ACHN (cell line): ENCODE results near the gene PBX3.

Source experiments
- DNase-seq: peaks from one replicate; pipeline ENCODE4 v3.0.0-alpha.2; 2015
- in situ Hi-C: cut with HindIII; loops from 2 replicates; pipeline ENCODE4 v1.10.0; 2017; ENCODE audit warnings: low sequenced_read_pairs, low pct_ligation_motif_present, low pct_unique_long_range_greater_than_20kb

The PBX3 gene

DNA sequence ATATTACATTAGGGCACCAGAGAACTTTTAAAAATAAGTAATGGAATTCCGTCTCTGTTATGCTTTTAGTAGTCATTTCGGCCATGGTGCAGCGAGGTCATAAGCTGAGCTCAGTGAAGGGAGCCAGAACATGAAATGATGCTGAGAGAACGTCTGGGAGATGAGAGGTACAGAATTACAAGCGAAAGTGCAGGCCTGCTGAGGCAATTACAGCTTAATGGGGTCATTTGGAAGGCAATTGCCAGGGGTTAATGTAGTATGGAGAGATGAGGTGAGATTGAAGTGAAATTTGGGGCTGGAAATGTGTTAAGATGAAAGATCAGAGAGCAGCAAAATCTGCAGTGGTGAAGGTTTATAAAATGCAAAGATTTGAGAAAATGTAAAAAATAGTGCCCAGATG lies 96.5 kb downstream of the PBX3 start:
- in situ Hi-C loops = no loop called here
- no peak for DNase-seq

DNA sequence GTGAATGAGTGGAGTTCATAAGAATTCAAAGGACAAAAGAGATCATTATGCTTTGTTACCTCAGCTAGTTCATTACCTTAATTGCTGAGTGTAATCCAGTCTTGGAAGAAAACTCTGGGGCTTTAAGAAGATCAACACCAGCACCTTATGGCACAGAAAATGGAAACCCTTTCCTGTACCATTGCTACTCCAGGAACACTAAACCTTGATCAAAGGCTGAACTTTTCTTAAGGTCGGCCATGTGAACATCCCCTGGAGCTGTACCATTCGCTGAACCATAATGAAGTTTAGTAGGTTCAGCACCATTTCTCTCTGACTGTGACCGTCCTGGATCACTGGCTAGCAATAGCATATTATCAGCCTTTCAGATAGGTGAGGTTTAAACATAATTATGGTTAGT lies 97.4 kb downstream of the PBX3 start:
- in situ Hi-C loops = no loop called here
- no peak for DNase-seq

DNA sequence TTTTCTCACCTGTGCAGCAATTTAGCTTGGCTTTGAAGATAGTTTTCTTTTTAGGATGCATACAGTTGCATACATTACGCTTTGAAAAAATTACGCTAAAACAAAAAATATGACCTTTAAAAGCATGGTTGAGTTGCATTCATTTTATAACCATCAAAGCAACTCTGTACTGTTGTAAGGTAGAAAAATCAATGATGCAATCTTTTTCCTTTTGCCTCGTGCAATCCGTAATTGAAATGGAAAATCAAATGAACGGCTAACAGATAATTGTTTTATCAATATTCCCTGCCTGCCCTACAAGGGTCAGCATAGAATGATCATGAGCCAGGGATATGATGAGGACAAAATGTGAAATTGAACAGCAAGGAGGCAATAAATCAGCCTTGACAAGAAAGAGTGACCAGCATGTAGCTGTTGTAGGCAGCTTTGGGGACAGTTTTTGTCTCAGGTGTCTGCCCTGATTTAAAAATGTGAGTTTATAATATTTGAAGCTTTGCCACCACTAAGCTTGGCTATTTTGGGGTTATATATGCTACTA lies 98.2 kb downstream of the PBX3 start:
- in situ Hi-C loops = no loop called here
- DNase-seq = no peak

DNA sequence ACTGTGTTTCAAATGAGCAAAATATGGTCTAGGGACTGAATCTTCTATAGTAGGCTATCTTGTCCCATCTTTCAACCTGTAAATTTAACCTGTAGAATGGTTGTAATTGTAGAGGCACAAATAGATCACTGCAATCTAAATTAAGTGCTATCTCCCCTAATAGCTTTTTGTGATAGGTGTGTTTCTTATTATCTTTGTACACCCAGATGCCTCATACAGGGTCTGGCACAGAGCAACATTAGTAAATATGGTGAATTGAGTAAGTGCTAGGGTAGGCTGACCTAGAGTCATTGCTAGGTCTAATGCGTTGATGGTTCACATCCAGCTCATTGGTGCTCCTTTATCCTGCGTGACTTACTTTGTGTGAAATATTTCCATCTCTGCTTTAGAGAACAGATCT lies 100.6 kb downstream of the PBX3 start:
- DNase-seq = no peak
- in situ Hi-C loops = no loop called here

DNA sequence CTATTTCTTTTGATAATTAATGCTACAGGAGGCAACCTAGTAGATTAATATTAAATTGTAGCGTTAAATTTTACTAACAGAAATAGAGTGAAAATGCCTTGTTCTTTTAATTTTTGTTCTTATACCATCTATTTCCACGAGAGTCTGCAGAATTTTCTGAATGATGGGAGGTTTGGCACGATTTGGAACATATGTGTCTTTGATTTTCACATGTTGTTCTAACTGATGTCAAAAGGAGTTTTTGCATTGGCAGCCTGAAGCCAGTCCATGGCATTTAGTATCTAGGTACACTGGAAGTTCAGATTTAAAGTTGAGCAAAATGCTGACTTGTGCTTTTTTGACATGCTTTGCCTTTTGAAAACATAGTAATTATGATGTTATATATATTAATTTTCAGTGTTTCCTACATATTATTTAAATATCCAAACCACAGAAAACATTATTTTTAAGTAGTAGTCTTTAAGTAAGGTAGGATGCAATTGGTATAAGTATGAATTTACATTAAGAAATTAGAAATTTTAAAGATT lies 103.0 kb downstream of the PBX3 start:
- in situ Hi-C loops = no loop called here
- DNase-seq = no peak

DNA sequence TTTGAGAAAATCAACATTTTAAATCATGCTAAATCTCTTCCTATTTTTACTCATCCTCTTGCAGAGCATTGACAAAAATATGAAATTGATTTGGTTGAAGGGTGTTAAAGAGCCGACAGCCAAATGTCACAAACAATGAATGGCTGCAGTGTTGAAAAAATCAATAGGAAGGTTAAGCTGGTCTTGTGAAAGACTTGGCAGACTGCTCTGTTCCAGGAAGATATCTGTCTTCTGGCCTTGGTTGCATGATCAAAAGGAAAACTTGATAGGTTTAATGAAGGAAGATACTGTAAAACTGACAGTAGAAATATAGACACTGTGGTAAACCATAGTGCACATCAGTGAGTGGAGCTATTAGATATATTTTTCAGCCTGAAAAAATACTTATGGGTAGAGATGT lies 103.6 kb downstream of the PBX3 start:
- in situ Hi-C loops = no loop called here
- DNase-seq = no peak

DNA sequence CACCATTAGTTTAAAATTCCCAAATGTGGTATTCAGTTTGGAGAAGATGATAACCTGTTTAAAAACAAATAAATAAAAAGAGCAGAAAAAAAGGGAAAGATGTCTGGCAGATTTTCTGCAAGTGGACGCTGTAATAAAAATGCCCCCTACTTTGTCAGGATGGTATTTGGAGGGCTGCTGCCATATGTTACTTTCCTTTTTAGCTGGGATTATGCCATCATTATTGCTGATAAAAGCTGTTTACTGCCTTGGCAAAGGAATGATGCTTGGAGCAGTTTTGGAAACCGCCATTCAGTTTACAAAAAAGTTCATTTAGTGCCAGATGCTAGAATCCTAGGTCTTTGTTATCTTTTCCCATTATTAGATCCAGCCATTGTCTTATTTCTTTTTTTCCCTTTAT lies 104.8 kb downstream of the PBX3 start:
- DNase-seq = no peak
- in situ Hi-C loops = no loop called here

DNA sequence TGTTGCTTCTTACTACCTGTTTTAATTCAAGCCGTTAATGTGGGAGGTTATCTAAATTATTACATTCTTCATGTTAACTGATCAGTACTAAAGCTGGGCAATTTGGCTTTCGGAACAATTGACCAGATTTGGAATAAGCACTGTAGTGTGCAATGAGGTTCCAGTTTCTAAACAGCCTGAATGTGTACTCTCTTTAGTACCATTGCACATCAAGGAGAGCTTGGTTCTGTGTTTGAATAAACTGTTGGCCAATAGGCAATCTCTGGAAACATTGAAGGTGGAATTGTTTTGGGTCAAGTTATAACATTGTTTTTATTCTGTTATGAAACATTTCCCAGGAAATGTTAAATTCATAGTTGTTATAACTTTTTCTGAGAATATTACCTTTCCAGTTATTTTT lies 105.2 kb downstream of the PBX3 start:
- in situ Hi-C loops = no loop called here
- DNase-seq = no peak

DNA sequence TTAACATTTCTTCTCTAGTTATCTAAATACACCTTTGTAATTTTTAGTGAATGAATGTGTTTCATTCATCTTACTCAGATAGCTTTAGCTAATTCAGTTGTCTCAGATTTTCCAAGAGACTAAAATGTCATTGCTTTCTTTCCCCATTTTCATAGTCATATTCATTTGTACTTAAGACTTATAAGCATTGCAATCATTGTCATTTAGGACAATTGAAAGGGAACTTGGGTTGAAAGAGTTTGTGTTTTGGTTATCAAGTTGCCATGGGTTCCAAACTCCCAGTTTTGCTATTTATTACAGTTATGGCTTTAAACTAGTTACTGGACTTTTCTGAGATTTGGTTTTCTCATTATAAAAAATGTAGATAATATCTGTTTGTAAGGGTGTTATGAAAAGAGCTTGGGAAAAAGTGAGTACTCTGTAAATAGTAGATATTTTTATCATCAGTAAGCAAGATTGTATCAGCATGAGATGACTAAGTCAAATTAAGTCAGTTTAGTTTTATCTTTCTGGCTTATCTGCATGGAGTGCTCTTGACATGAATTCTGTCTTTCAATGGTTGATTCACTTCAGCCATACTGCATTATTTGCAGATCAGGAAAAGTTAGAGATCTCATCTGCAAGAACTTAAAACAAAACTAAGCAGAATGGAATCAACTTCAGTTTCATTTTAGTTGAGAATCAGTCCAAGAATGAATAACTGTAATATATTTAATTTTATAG lies 107.5 kb downstream of the PBX3 start:
- no peak for DNase-seq
- in situ Hi-C loops = no loop called here

DNA sequence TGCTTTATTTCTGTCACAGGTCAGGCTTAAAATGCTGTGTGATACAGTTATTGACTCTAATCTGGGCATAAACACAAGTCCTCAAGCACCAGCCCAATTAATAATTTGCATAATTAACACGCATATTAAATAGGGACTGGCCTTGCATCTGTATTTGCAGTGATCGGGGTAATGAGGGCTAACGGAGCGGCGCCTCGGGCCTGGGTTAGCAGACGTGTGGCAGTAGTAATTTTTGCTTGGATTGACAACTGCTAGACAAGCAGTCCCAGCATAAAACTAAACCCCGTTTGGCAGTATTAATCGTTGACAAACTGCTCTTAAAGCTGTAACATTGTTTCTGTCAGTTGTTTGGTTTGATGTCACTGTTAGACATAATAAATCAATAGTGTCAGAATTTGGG lies 109.2 kb downstream of the PBX3 start:
- in situ Hi-C loops = no loop called here
- no peak for DNase-seq

DNA sequence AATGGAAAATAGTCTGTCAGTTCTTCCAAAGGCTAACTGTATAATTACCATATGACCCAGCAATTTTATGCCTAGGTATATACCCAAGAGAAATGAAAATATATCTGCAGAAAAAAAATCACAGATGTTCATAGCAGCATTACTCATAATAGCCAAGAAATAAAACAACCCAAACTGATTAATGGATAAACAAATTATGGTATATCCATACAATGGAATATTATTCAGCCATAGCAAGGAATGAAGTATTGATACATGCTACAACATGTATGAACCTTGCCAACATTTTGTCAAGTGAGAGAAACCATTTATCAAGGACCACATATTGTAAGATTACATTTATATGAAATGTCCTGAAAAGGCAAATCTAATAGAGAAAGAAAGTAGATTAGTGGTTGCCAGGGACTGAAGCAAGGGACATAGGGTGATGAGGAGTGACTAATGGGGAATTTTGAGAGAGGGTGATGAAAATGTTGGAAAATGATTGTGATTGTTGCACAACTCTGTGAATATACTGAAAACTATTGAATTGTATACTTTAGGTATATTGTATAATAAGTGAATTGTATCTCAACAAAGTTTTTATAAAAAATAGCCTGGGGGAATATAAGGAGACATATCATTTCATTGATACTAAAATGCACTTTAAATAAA lies 114.4 kb downstream of the PBX3 start:
- in situ Hi-C loops = no loop called here

DNA sequence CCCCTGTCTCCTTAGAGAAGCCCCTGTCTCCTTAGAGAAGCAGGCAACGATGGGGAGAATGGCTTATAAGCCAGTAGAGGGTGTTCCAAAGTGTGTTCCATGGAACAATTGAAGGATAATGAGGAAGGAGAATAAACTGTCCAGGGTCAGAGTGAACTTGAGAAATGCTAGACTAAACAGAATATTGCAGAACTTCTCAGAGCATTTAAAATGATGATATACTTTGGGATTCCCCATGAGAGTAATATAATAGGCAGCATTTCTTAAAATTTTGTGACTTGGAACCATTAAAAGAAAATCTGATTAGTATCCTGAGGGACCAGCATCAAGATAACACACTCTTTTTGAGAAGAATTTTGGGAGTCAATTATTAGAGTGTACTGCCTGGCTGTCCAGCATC lies 116.8 kb downstream of the PBX3 start:
- DNase-seq = no peak
- in situ Hi-C loops = no loop called here

More for the DNA sequence above, 114.4 kb downstream of the PBX3 start:
- no peak for DNase-seq

DNA sequence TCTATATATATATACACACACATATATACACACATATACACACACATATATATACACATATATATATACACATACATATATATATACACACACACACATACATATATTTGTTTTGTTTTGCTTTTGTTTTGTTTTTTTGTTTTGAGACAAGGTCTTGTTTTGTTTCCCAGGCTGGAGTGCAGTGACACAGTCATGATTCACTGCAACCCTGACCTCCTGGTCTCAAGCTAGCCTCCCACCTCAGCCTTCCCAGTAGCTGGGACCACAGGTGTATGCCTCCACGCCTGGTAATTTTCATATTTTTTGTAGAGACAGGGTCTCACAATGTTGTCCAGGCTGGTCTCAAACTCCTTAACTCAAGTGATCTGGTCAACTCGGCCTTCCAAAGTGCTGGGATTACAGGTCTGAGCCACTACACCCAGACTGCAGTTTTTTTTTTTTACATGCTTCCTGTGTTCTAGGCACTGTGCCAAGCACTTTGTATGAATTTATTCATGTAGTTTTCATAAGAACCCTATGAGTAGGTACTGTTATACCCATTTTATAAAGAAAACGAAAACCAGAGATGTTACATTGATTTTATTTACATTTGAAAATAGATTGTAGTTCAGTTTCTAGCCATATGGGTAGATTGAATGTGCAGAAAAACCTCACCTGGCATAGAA lies 120.7 kb downstream of the PBX3 start:
- in situ Hi-C loops = no loop called here
- no peak for DNase-seq

DNA sequence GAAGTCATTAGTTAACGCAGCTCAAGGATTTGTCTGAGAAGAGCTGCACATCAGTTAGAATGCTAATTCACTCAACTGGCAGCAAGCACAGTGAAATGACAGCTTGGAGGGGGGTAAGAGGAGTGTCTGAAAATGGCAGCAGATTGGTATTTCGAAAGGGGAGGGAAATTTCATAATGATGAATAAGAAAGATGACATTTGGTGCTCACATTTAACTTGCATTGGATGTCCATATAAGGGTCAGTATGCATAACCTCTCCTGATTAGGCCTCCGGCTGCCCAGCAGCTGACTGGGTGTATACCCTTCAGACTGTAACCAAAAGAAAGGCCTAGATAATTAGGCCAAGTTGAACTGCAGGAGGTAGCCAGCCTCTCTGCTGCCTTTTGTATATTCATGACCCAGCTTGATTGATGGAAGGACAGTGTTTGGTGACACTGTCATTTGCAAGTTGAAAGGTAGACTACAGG lies 131.0 kb downstream of the PBX3 start:
- DNase-seq = no peak
- in situ Hi-C loops = no loop called here

DNA sequence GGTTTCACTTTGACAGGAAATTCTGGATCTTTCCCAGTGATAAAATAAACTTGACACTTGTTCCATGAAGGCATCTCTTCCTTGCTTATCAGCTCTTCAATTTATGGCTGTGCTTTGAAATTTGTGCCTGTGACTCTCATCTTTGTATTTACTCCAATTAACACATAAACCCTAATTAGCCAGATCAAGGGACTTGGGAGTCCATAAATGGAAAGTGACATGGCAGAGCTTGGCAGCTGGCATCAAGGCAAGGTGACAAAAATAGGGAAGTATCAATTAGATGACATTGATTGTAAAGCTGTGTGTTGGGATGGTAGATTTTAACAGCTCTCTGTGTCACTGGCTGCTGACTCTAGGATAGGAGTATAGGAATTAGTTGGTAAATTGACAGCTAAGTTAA lies 133.9 kb downstream of the PBX3 start:
- DNase-seq = no peak
- in situ Hi-C loops = no loop called here

DNA sequence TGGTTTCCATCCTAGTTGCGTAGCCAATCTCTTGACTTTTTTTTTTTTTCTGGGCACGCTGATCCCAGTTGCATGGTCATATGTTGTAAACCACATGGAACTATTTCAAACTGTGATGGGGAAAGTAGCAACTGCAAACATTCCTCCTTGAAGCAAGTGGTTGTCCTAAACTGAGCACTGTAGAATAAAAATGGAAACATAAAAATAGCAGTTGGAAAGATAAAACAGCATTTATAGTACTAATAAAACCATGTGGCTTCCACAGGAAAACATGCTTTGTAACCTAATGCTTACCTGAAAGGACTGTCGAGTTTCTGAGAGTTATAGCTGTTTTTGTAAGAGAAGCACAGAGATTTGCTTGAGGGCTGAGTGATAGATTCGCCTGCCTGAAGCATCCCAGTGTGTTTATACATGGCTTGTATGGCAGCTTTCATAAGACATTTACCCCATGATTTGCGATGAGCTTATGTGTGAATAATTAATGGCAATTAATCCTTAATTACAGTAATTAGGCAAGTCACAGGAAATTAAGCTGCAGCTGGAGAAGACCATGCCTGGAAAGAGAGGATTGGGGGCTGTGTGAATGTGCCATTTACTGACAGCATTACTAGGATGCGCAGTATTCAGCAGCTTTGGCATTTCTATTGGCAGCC lies 136.5 kb downstream of the PBX3 start:
- in situ Hi-C loops = no loop called here
- no peak for DNase-seq

DNA sequence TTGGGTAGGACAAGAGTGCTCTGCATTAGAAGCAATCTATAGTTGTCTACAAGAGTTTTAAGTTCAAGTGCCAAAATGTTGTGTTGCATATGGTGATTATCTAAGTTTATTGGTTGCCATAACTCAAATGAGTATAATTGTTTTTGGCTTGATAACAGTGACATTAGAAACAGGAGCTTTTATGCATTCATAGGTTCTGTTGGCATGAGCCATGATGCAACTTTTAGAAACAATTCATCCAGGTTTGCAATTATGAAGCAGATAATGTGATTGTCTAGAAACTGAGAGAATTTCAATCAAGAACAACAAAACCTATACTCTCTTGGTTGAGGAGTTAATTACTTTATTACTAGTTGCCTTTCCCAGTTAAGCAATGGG lies 137.0 kb downstream of the PBX3 start:
- in situ Hi-C loops = no loop called here
- no peak for DNase-seq

DNA sequence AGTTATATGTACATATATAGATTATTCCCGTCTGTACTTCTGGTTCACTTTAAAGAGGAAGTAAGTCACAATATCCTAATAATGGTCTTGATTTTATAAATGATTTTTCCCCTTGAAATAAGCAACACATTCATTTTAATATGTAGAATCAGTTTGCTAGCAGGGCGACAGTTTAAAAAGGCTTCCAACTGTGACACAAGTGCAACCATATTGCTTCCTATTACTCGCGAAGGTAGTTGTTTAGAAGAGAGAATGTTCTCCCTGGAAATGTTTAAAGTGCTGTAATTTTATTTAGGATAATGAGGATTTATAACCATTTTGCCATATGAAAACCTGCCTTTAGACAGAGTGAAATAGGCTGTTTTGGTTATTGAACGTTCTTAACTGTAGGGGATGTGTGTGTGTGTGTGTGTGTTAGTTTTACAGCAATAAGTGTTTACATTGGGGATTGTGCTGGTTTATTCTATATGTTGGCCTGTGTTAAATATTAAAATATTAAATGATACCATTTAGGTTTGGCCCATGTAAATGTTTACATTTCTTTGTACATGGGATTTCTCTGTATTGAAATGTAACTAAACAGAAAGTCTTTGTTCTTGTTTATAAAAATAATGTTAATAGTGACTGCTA lies 138.3 kb downstream of the PBX3 start:
- no peak for DNase-seq

DNA sequence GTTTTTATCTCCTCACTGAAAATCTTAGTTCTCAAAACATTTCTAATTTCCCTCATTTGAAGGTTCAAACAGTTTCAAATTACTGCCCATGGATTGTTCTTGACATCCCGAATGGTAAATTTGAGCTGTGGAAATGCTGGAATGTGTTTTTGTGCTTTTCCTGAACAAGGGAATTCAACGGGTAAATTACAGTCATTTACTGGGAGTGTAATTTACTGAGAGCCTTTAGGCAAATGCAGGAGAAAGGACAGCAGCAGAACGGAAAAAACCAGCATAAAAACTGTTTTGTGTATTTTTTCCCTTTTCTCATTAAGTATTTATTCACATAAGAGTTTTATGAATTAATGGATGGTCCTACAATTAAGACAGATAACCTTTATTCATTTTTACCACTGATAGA lies 139.2 kb downstream of the PBX3 start:
- DNase-seq = no peak
- in situ Hi-C loops = no loop called here

More for the DNA sequence above, 138.3 kb downstream of the PBX3 start:
- in situ Hi-C loops = no loop called here
